IMR-90 (cell line): ENCODE data around the gene PTEN. TPM values are rescaled to one million over a fixed set of nuclear protein-coding genes. Genes with fewer than 3 reads are reported as not detected.

Experiments used
- ATAC-seq: fragments of 200-7000 bp; cut with Tn5 transposase; 2 replicates; pipeline ENCODE4 v1.9.1; 2020; ENCODE audit warnings: low read depth, mild to moderate bottlenecking, moderate library complexity
- BruUV-seq: library from RNA; stranded (reverse); fragments of 400-500 nt; replicated peaks from 2 replicates; lab custom pipeline; 2021; lab: Mats Ljungman, UMichigan
- CTCF ChIA-PET: fragments of 300-600 bp; formaldehyde crosslinking; extraction: SDS; loops from one replicate; lab custom pipeline; 2021; ENCODE audit warnings: antibody characterized with exemption; lab: Yijun Ruan, JAX
- POLR2A ChIA-PET: fragments of 300-600 bp; sonication (Branson Sonifier 250); formaldehyde crosslinking; loops from one replicate; lab custom pipeline; 2022; ENCODE audit warnings: antibody characterized with exemption; ENCODE audit not compliant: unreplicated experiment; lab: Charles Lee
- DNase-seq: peaks from one replicate; pipeline ENCODE4 v3.0.0; 2013
- H2AFZ ChIP-seq: replicated peaks from 2 replicates; pipeline ENCODE3; 2013; ENCODE audit warnings: low read length, mild to moderate bottlenecking; ENCODE audit not compliant: poor library complexity
- H2AK5ac ChIP-seq: 2 replicates; pipeline ENCODE4 v1.6.1; 2013; ENCODE audit warnings: low read depth, low read length, inconsistent platforms
- H2AK9ac ChIP-seq: replicated peaks from 2 replicates; pipeline ENCODE3; 2013; ENCODE audit warnings: mild to moderate bottlenecking, low read depth, low read length, moderate library complexity; ENCODE audit not compliant: poor library complexity
- H2BK120ac ChIP-seq: 2 replicates; pipeline ENCODE4 v1.6.1; 2013; ENCODE audit warnings: low read depth, low read length, inconsistent platforms
- H2BK15ac ChIP-seq: 3 replicates; pipeline ENCODE4 v1.6.1; 2013; ENCODE audit warnings: low read depth, low read length, inconsistent platforms
- H2BK20ac ChIP-seq: 2 replicates; pipeline ENCODE4 v1.6.1; 2013; ENCODE audit warnings: low read depth, mild to moderate bottlenecking, inconsistent platforms, low read length, moderate library complexity
- H2BK5ac ChIP-seq: 2 replicates; pipeline ENCODE4 v1.6.1; 2013; ENCODE audit warnings: mild to moderate bottlenecking, low read depth, low read length, inconsistent platforms; ENCODE audit not compliant: poor library complexity, severe bottlenecking
- H3K14ac ChIP-seq: replicated peaks from 2 replicates; pipeline ENCODE4 v1.6.1; 2013; ENCODE audit warnings: low read depth, low read length, inconsistent platforms
- H3K18ac ChIP-seq: 2 replicates; pipeline ENCODE4 v1.6.1; 2013; ENCODE audit warnings: low read depth, low read length, control low read depth
- H3K23ac ChIP-seq: 2 replicates; pipeline ENCODE4 v1.6.1; 2013; ENCODE audit warnings: low read depth, low read length, inconsistent platforms
- H3K27ac ChIP-seq: 2 replicates; pipeline ENCODE4 v1.5.1; 2013; ENCODE audit warnings: mild to moderate bottlenecking, control low read depth, low read length; ENCODE audit not compliant: insufficient read depth
- H3K27me3 ChIP-seq: 2 replicates; pipeline ENCODE4 v1.6.1; 2013; ENCODE audit warnings: low read length; ENCODE audit not compliant: control insufficient read depth, insufficient read depth
- H3K36me3 ChIP-seq: 2 replicates; pipeline ENCODE4 v1.6.1; 2013; ENCODE audit warnings: low read length, mixed read lengths; ENCODE audit not compliant: control insufficient read depth, insufficient read depth
- H3K4ac ChIP-seq: 2 replicates; pipeline ENCODE4 v1.6.1; 2013; ENCODE audit warnings: low read depth, low read length, inconsistent platforms
- H3K4me1 ChIP-seq: 2 replicates; pipeline ENCODE4 v1.6.1; 2013; ENCODE audit warnings: low read length, mixed read lengths; ENCODE audit not compliant: control insufficient read depth, insufficient read depth
- H3K4me2 ChIP-seq: 2 replicates; pipeline ENCODE4 v1.6.1; 2013; ENCODE audit warnings: low read depth, mild to moderate bottlenecking, control low read depth, low read length, moderate library complexity
- H3K4me3 ChIP-seq: 2 replicates; pipeline ENCODE4 v1.5.1; 2013; ENCODE audit warnings: low read depth, mild to moderate bottlenecking, control low read depth, low read length, moderate library complexity; ENCODE audit not compliant: insufficient read depth
- H3K56ac ChIP-seq: 2 replicates; pipeline ENCODE4 v1.6.1; 2013; ENCODE audit warnings: low read length, inconsistent platforms; ENCODE audit not compliant: insufficient read depth; ENCODE audit errors: extremely low read depth
- H3K79me1 ChIP-seq, 2 experiments: 2 replicates each; pipeline ENCODE4 v1.6.1; 2013; ENCODE audit warnings: low read length in 2 of 2, inconsistent platforms in 1 of 2, low read depth in 1 of 2
- H3K9ac ChIP-seq: 2 replicates; pipeline ENCODE4 v1.6.1; 2013; ENCODE audit warnings: low read depth, low read length, control low read depth
- H3K9me1 ChIP-seq: 2 replicates; pipeline ENCODE4 v1.6.1; 2013; ENCODE audit warnings: low read length, inconsistent platforms; ENCODE audit not compliant: insufficient read depth
- H3K9me3 ChIP-seq: 2 replicates; pipeline ENCODE4 v1.6.1; 2013; ENCODE audit warnings: low read length; ENCODE audit not compliant: control insufficient read depth, insufficient read depth
- H4K20me1 ChIP-seq: 2 replicates; pipeline ENCODE4 v1.6.1; 2013; ENCODE audit warnings: low read length, inconsistent platforms; ENCODE audit not compliant: insufficient read depth
- H4K5ac ChIP-seq: 2 replicates; pipeline ENCODE4 v1.6.1; 2013; ENCODE audit warnings: mild to moderate bottlenecking, low read depth, low read length, control low read depth
- H4K8ac ChIP-seq, 2 experiments: 2 replicates each; pipeline ENCODE4 v1.6.1; 2013; ENCODE audit warnings: low read depth in 2 of 2, low read length in 2 of 2, control low read depth in 1 of 2, inconsistent platforms in 1 of 2
- H4K91ac ChIP-seq: 2 replicates; pipeline ENCODE4 v1.6.1; 2013; ENCODE audit warnings: low read depth, low read length, inconsistent platforms; ENCODE audit not compliant: insufficient read depth
- BHLHE40 ChIP-seq: fragments of 150-350 bp; IDR thresholded peaks from 2 replicates; pipeline ENCODE4 v1.6.1; 2016; ENCODE audit warnings: mild to moderate bottlenecking, low read depth, low read length
- CEBPB ChIP-seq: IDR thresholded peaks from 2 replicates; pipeline ENCODE4 v1.6.1; 2012; ENCODE audit warnings: low read depth, low read length, improper control_type of control experiment
- CTCF ChIP-seq: conservative IDR thresholded peaks from 2 replicates; pipeline ENCODE4 v1.5.1; 2012; ENCODE audit warnings: mild to moderate bottlenecking, low read depth, low read length, improper control_type of control experiment
- ELK1 ChIP-seq: fragments of 150-350 bp; IDR thresholded peaks from 2 replicates; pipeline ENCODE4 v1.6.1; 2016; ENCODE audit warnings: low read depth, mild to moderate bottlenecking, low read length, moderate library complexity, borderline replicate concordance
- MXI1 ChIP-seq: IDR thresholded peaks from 2 replicates; pipeline ENCODE4 v1.6.1; 2012; ENCODE audit warnings: low read depth, mild to moderate bottlenecking, low read length, moderate library complexity, borderline replicate concordance
- NFE2L2 ChIP-seq: fragments of 150-350 bp; IDR thresholded peaks from 2 replicates; pipeline ENCODE4 v1.6.1; 2016; ENCODE audit warnings: low read depth, mild to moderate bottlenecking, low read length
- RAD21 ChIP-seq: IDR thresholded peaks from 2 replicates; pipeline ENCODE4 v1.6.1; 2012; ENCODE audit warnings: low read length, improper control_type of control experiment
- RCOR1 ChIP-seq: IDR thresholded peaks from 2 replicates; pipeline ENCODE4 v1.6.1; 2012; ENCODE audit warnings: mild to moderate bottlenecking, low read length, improper control_type of control experiment; ENCODE audit not compliant: insufficient replicate concordance
- RFX5 ChIP-seq: IDR thresholded peaks from 2 replicates; pipeline ENCODE4 v1.8.0; 2012; ENCODE audit warnings: low read depth, mild to moderate bottlenecking, low read length, moderate library complexity
- USF2 ChIP-seq: fragments of 150-350 bp; IDR thresholded peaks from 2 replicates; pipeline ENCODE4 v1.6.1; 2017; ENCODE audit warnings: mild to moderate bottlenecking, antibody characterized with exemption, low read length, low read depth
- dilution Hi-C: fragments of 300-500 bp; cut with HindIII; formaldehyde crosslinking; loops from one replicate; pipeline ENCODE4 v1.14.3; 2018; ENCODE audit warnings: low sequenced_read_pairs; ENCODE audit not compliant: unreplicated experiment
- in situ Hi-C: fragments of 300-500 bp; cut with MboI; formaldehyde crosslinking; loops from 3 replicates; pipeline ENCODE4 v1.14.3; 2019; ENCODE audit warnings: low sequenced_read_pairs, inconsistent platforms, mixed read lengths
- intact Hi-C: fragments of 100-400 bp; cut with micrococcal nuclease; formaldehyde crosslinking; loops from 2 replicates; pipeline ENCODE4 v1.10.0; 2022
- polyA plus RNA-seq, 3 experiments: library from polyadenylated mRNA; depleted of rRNA; stranded (reverse); fragments of >200 nt; gene quantifications; 2 replicates each; pipeline ENCODE4 v1.2.3, GENCODE V29; 2012; ENCODE audit warnings: low replicate concordance in 1 of 3
- total RNA-seq: library from RNA; depleted of rRNA; stranded (reverse); fragments of >200 nt; gene quantifications from 2 replicates; pipeline ENCODE4 v1.2.3, GENCODE V29; 2012

The PTEN gene
- total and polyA plus RNA-seq, 2 of the 4 experiments (the other 2 are of a cell fraction) = 12.0 to 38.9 TPM

- no peak overlapping the region for H3K23ac ChIP-seq
- no peaks in the 10 kb centered on the region for H3K4me1 ChIP-seq
- no peak overlapping the region for H2BK120ac ChIP-seq
- CTCF ChIA-PET = no interaction called here
- in situ Hi-C loops (no loop called here), dilution Hi-C loops (no loop called here), intact Hi-C loops (no loop called here)
- H3K79me1 ChIP-seq = no peaks in the 10 kb centered on the region
- H3K27ac ChIP-seq = no peak overlapping the region
- no peak overlapping the region for H4K8ac ChIP-seq
- H3K18ac ChIP-seq = no peak overlapping the region
- no peak overlapping the region for H2AK5ac ChIP-seq
- no peaks in the 10 kb centered on the region for H3K27me3 ChIP-seq
- no peak overlapping the region for H4K5ac ChIP-seq
- no peak overlapping the region for H2BK5ac ChIP-seq
- no peak overlapping the region for H3K4me3 ChIP-seq
- H3K4ac ChIP-seq = no peak overlapping the region
- H4K20me1 ChIP-seq = no peaks in the 10 kb centered on the region
- H3K9me1 ChIP-seq = no peaks in the 10 kb centered on the region
- no peak overlapping the region for H4K91ac ChIP-seq
- no peak overlapping the region for H2AK9ac ChIP-seq
- H2BK20ac ChIP-seq = no peak overlapping the region
- H2AFZ ChIP-seq = no peak overlapping the region
- no TSS peak for BruUV-seq
- no peak overlapping the region for H3K4me2 ChIP-seq
- no peak for ATAC-seq
- no peak overlapping the region for H2BK15ac ChIP-seq
- H3K14ac ChIP-seq = no peak overlapping the region
- H3K36me3 ChIP-seq = no peaks in the 10 kb centered on the region
- H3K9me3 ChIP-seq = no peaks in the 10 kb centered on the region
- TF ChIP-seq BHLHE40 = no peak
- no peak for TF ChIP-seq RCOR1
- TF ChIP-seq NFE2L2 = no peak
- no peak for TF ChIP-seq RFX5
- TF ChIP-seq RAD21 = no peak
- no peak for TF ChIP-seq ELK1
- no peak for TF ChIP-seq CTCF
- no peak for TF ChIP-seq CEBPB
- no peak for TF ChIP-seq USF2
- TF ChIP-seq MXI1 = no peak
- DNase-seq = no peak
- H3K9ac ChIP-seq = no peak overlapping the region
- POLR2A ChIA-PET = no interaction called here
- H3K56ac ChIP-seq = no peak overlapping the region
Observed at GRCh38 chr10:87829986-87830729, 33.3 kb upstream of the PTEN start.
